GM19463 (cell line): ENCODE data around the gene RAD51AP1.

Experiments
- ATAC-seq: cut with Tn5 transposase; IDR thresholded peaks from one replicate; pipeline ENCODE4 v1.9.1; 2021; ENCODE audit warnings: mild to moderate bottlenecking, moderate library complexity; ENCODE audit not compliant: unreplicated experiment

RAD51AP1 gene

DNA sequence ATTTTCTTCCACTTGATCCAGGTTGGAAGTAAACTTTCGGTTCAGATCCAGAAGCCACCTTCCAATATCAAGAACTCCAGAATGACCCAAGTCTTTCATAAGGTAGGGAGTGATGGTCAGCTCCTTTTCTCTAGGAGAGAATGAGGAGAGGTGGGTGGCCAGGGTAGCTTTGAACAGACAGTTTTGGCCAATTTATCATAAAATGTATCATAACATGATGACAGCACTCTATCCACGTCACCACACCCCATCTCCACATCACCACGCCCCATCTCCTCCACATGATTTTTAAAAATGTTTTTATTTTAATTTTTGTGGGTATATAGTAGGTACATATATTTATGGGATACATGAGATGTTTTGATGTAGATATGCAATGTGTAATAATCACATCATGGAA lies 50.2 kb downstream of the RAD51AP1 start:
- no peak for ATAC-seq

DNA sequence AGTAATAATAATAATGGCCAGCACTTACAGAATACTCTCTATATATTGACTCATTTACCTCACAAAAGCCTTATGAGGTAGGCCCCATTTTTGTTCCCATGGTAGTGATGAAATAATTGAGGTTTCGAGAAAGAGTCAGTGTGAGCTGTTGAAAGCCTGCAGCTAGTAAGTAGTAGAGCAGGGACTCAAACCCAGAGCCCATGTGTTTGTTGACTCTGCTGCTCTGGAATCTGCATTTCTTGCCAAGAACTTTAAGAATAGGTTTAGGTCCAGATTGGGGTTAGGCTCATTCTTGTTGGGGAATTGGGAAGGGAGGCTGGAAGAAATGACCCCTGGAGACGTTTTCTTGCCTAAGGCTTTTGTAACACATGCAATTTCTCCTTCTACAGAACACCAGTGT lies 51.3 kb downstream of the RAD51AP1 start:
- no peak for ATAC-seq

DNA sequence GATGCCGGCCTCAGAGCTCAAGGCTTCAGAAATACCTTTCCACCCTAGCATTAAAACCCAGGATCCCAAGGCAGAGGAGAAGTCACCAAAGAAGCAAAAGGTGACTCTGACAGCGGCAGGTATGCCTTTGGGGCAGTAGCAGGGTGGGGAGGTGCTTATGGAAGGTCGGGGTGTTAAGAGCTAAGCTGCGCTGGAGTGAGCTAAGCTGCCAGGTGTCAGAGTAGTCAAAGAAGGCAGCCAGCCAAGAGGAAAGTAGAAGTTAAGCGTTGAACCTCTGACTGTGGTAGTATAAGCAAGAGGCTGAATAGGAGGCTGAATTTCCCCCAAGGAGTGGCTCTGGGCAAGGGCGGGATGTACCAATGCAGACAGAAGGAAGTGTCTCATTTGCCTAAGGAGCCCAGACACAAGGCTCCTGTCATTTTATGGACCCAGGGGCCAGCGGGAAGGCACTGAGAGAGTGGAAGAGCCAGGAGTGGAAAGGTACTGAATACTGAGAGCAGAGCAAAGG lies 52.5 kb downstream of the RAD51AP1 start:
- no peak for ATAC-seq

DNA sequence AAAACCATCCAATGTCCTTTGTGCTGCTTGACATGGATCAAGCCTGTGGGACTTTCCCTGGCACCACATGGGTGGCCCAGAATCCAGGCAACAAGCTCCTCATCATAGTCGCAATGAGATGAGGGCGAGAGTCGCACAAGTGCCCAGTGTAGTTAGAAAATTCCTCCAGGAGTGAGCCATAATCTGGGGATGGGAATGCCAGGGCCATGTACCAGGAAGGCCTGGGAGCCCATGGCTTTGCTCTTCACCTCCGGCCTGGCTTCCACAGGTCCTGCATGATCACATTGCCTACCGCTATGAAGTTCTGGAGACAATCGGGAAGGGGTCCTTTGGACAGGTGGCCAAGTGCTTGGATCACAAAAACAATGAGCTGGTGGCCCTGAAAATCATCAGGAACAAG lies 57.2 kb downstream of the RAD51AP1 start:
- ATAC-seq: no peak

DNA sequence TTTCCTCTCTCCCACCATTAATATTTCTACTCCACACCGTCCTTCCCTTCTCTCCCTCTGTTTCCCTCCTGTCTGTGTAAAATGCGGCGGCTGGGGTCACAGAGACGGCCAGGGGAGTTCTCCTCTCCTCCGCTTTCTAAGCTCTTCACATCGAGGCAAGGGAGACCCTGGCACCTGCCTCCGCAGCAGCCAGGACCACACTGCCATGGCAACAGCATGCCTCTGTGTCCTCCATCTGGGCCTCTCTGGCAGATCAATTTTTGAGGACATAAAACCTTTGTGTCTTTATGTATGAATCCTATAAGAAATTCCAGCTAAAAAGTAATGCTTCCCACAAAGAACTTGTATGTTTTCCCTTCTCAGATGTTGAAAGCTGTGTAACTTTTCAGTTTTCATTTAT lies 64.7 kb downstream of the RAD51AP1 start:
- ATAC-seq: no peak

DNA sequence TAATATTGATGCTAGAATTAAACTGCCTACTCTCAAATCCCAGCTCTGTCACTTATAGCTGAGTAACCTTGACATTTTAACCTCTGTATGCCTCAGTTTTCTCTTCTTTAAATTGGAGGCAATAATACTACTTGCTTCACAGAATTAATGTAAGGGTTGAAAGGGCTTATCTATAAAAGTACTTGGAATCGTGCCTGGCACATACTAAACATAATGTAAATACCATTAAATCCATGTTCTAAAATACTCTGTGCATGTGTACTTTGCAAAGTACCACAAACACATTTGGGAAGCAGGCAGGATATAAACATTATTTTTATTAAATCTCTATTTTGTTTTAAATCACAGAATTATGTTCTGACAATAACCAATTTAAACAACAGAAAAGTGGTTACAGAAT lies 65.3 kb downstream of the RAD51AP1 start:
- no peak for ATAC-seq

DNA sequence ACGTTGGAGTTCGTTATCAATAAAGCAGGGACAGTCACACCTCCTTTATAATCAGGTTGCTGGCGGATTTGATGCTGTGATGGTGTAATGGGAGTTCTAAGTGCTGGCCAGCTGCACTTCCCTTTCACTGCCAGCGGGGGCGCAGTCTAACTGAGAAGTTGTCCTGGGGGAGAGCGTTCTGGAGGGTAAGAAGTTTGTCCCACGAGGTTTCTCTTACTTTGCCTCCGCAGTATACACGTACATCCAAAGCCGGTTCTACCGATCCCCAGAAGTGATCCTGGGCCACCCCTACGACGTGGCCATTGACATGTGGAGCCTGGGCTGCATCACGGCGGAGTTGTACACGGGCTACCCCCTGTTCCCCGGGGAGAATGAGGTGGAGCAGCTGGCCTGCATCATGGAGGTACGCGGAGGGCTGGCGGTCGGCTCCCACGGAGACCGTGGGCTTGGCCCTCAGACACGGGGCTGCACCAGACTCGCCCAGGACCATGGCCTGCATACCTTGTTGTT lies 66.0 kb downstream of the RAD51AP1 start:
- peak; percentile 95 for ATAC-seq

- no peak for ATAC-seq
These were observed 68.4 kb downstream of the RAD51AP1 start for GRCh38 chr12:4607056-4607455.

DNA sequence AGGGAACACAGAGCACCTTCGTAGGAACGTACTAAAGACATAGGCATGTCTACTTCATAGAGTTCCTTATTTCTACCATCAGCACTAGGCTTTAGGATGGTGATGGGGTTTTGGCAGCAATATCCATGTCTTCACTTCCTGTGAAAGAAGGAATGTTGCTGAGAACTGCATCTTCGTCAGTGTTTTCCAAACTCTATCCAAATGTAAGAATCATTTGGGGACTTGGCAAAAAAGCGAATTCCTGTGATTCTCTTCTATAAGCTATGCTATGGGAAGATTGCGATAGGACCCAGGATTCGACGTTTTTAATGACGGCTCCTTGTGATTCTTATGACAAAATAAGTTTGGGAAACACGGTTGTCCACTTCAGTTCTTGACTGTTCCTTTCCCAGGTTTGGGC lies 70.4 kb downstream of the RAD51AP1 start:
- ATAC-seq: no peak
